GM18517 (cell line): ENCODE data around the gene RAD51.

ENCODE experiments used
- ATAC-seq: cut with Tn5 transposase; IDR thresholded peaks from one replicate; pipeline ENCODE4 v1.9.1; 2021; ENCODE audit warnings: mild to moderate bottlenecking, moderate library complexity; ENCODE audit not compliant: unreplicated experiment

RAD51 gene

GRCh38 chr15:40776537-40777141 is 81.7 kb downstream of the RAD51 start:
- ATAC-seq: no peak
